ENCODE measurements around the gene ZNF205. TPM values are rescaled to one million over a fixed set of nuclear protein-coding genes. Genes with fewer than 3 reads are reported as not detected.

Gene ZNF205
- polyA plus RNA-seq, 1 of the 3 experiments (the other 2 are of a cell fraction), result 9.7 TPM

GRCh38 chr16:3158510-3159314 is 46.3 kb downstream of the ZNF205 start (continued):
- TF ChIP-seq CTCF (IDR thresholded peaks at IDR 0.05), result no peak
- no peak for TF ChIP-seq RCOR1 (IDR thresholded peaks at IDR 0.05; ENCODE audit: low read length)
- TF ChIP-seq GATA2 (CRISPR knock-in tag; IDR thresholded peaks at IDR 0.05), result no peak
- peak; percentile 46; the same call in 1 of the 2 replicates for TF ChIP-seq YY1 (IDR thresholded peaks at IDR 0.05; ENCODE audit: low read depth)
- 0 out of 2 replicates have a peak, but pooled peaks have one; percentile 3 for TF ChIP-seq PBX3 (IDR thresholded peaks at IDR 0.05)
- TF ChIP-seq USF2 (IDR thresholded peaks at IDR 0.05; ENCODE audit: borderline replicate concordance, low read depth, low read length), result no peak
- TF ChIP-seq SMC3 (IDR thresholded peaks at IDR 0.05; ENCODE audit: low read depth, low read length), result no peak
- TF ChIP-seq IRF3 (IDR thresholded peaks at IDR 0.05; ENCODE audit: low read depth, low read length), result no peak
- TF ChIP-seq RAD21 (IDR thresholded peaks at IDR 0.05; ENCODE audit: low read length), result no peak
- TF ChIP-seq POLR2AphosphoS5 (IDR thresholded peaks at IDR 0.05; ENCODE audit: low read depth, low read length), result 0 out of 2 replicates have a peak, but pooled peaks have one; percentile 26
- no peak for TF ChIP-seq EZH2phosphoT487 (IDR thresholded peaks at IDR 0.05; ENCODE audit: borderline replicate concordance, low read depth)
- peak; percentile 53 for TF ChIP-seq CHD2 (IDR thresholded peaks at IDR 0.05; ENCODE audit: low read length, partially characterized antibody)
- TF ChIP-seq SIN3A (IDR thresholded peaks at IDR 0.05; ENCODE audit: borderline replicate concordance, low read depth, low read length), result 0 out of 2 replicates have a peak, but pooled peaks have one; percentile 20

Data from SK-N-SH (cell line).